Ectodermal cell (in vitro differentiated cells): ENCODE measurements around the gene ZFAND3.

ENCODE experiments used
- H3K27ac ChIP-seq: 2 replicates; pipeline ENCODE4 v1.7.0; 2013; ENCODE audit warnings: mild to moderate bottlenecking, low read depth, low read length; ENCODE audit not compliant: insufficient read depth, poor library complexity, severe bottlenecking
- H3K27me3 ChIP-seq: 2 replicates; pipeline ENCODE4 v1.7.0; 2013; ENCODE audit warnings: mild to moderate bottlenecking, low read length; ENCODE audit not compliant: insufficient read depth, control insufficient read depth, poor library complexity, severe bottlenecking
- H3K36me3 ChIP-seq: one replicate; pipeline ENCODE4 v1.7.0; 2013; ENCODE audit warnings: low read length; ENCODE audit not compliant: control insufficient read depth, insufficient read depth
- H3K4me1 ChIP-seq: one replicate; pipeline ENCODE4 v1.7.0; 2013; ENCODE audit warnings: low read length; ENCODE audit not compliant: control insufficient read depth, insufficient read depth
- H3K4me3 ChIP-seq: 2 replicates; pipeline ENCODE4 v1.7.0; 2013; ENCODE audit warnings: low read depth, low read length, control low read depth; ENCODE audit not compliant: insufficient read depth
- H3K9me3 ChIP-seq: 2 replicates; pipeline ENCODE4 v1.7.0; 2013; ENCODE audit warnings: mild to moderate bottlenecking, low read length, moderate library complexity; ENCODE audit not compliant: control insufficient read depth
- WGBS, 2 experiments: methylation state at CpG; one replicate each; pipeline ENCODE4 v1.1.7; 2013; ENCODE audit warnings: missing lambda C conversion rate in 2 of 2; 5-methylcytosine and 5-hydroxymethylcytosine counted together

The ZFAND3 gene

GRCh38 chr6:37979392-37980221 is 160.1 kb downstream of the ZFAND3 start:
- H3K27me3 ChIP-seq = no peaks in the 10 kb centered on the region
- H3K4me1 ChIP-seq = peaks cover 5% of the 10 kb centered on the region
- WGBS, 2 experiments = 74 to 75% methylated on average over 5 of the region's 5 CpGs
- no peak overlapping the region for H3K4me3 ChIP-seq
- peaks cover 3% of the 10 kb centered on the region for H3K9me3 ChIP-seq
- no peak overlapping the region for H3K27ac ChIP-seq
- H3K36me3 ChIP-seq = no peaks in the 10 kb centered on the region

- Histone ChIP-seq H3K27ac (no peak overlapping the region), H3K4me1 (peaks cover 5% of the 10 kb centered on the region), H3K27me3 (no peaks in the 10 kb centered on the region), H3K9me3 (peaks cover 3% of the 10 kb centered on the region), H3K4me3 (no peak overlapping the region), H3K36me3 (no peaks in the 10 kb centered on the region)
- 82 to 98% methylated on average over 1 of the region's 1 CpG for WGBS, 2 experiments
Observed at GRCh38 chr6:37980222-37980595, 160.7 kb downstream of the ZFAND3 start.

GRCh38 chr6:37981626-37982025 is 162.1 kb downstream of the ZFAND3 start:
- Histone ChIP-seq H3K9me3 (no peaks in the 10 kb centered on the region), H3K27me3 (no peaks in the 10 kb centered on the region), H3K4me3 (no peak overlapping the region), H3K27ac (no peak overlapping the region), H3K4me1 (peaks cover 5% of the 10 kb centered on the region), H3K36me3 (no peaks in the 10 kb centered on the region)
- 92 to 93% methylated on average over 2 of the region's 2 CpGs for WGBS, 2 experiments

- no peaks in the 10 kb centered on the region for H3K9me3 ChIP-seq
- H3K4me1 ChIP-seq = peaks cover 5% of the 10 kb centered on the region
- 100% methylated on average over 1 of the region's 3 CpGs; no CpG with 5 or more reads in 1 of the 2 experiments for WGBS, 2 experiments
- H3K4me3 ChIP-seq = no peak overlapping the region
- H3K27ac ChIP-seq = no peak overlapping the region
- H3K36me3 ChIP-seq = no peaks in the 10 kb centered on the region
- no peaks in the 10 kb centered on the region for H3K27me3 ChIP-seq
Observed at GRCh38 chr6:37982317-37982716, 162.8 kb downstream of the ZFAND3 start.

- H3K9me3 ChIP-seq = no peaks in the 10 kb centered on the region
- peaks cover 18% of the 10 kb centered on the region for H3K4me1 ChIP-seq
- no peak overlapping the region for H3K27ac ChIP-seq
- no peaks in the 10 kb centered on the region for H3K27me3 ChIP-seq
- no peaks in the 10 kb centered on the region for H3K36me3 ChIP-seq
- no peak overlapping the region for H3K4me3 ChIP-seq
- 93 to 98% methylated on average over 2 to 3 of the region's 3 CpGs for WGBS, 2 experiments
Observed at GRCh38 chr6:37983720-37984501, 164.4 kb downstream of the ZFAND3 start.

- 93 to 100% methylated on average over 2 of the region's 2 CpGs for WGBS, 2 experiments
- peaks cover 19% of the 10 kb centered on the region for H3K4me1 ChIP-seq
- no peak overlapping the region for H3K27ac ChIP-seq
- H3K36me3 ChIP-seq = no peaks in the 10 kb centered on the region
- no peaks in the 10 kb centered on the region for H3K9me3 ChIP-seq
- H3K27me3 ChIP-seq = no peaks in the 10 kb centered on the region
- H3K4me3 ChIP-seq = no peak overlapping the region
Observed at GRCh38 chr6:37984578-37984977, 165.1 kb downstream of the ZFAND3 start.

- no peaks in the 10 kb centered on the region for H3K9me3 ChIP-seq
- H3K4me3 ChIP-seq = no peak overlapping the region
- no peak overlapping the region for H3K27ac ChIP-seq
- H3K36me3 ChIP-seq = no peaks in the 10 kb centered on the region
- H3K27me3 ChIP-seq = no peaks in the 10 kb centered on the region
- 85 to 89% methylated on average over 7 of the region's 7 CpGs for WGBS, 2 experiments
- peaks cover 20% of the 10 kb centered on the region for H3K4me1 ChIP-seq
Observed at GRCh38 chr6:37985355-37985754, 165.8 kb downstream of the ZFAND3 start.

GRCh38 chr6:37987018-37987417 is 167.5 kb downstream of the ZFAND3 start:
- Histone ChIP-seq H3K4me3 (no peak overlapping the region), H3K27me3 (no peaks in the 10 kb centered on the region), H3K9me3 (no peaks in the 10 kb centered on the region), H3K4me1 (peaks cover 34% of the 10 kb centered on the region), H3K27ac (no peak overlapping the region), H3K36me3 (no peaks in the 10 kb centered on the region)
- WGBS, 2 experiments = 100% methylated on average over 1 of the region's 1 CpG

- no peak overlapping the region for H3K27ac ChIP-seq
- no peaks in the 10 kb centered on the region for H3K36me3 ChIP-seq
- WGBS, 2 experiments = 75 to 96% methylated on average over 1 to 2 of the region's 2 CpGs
- H3K4me3 ChIP-seq = no peak overlapping the region
- no peaks in the 10 kb centered on the region for H3K27me3 ChIP-seq
- no peaks in the 10 kb centered on the region for H3K9me3 ChIP-seq
- H3K4me1 ChIP-seq = peaks cover 35% of the 10 kb centered on the region
Observed at GRCh38 chr6:37987559-37987958, 168.0 kb downstream of the ZFAND3 start.

GRCh38 chr6:37988127-37988526 is 168.6 kb downstream of the ZFAND3 start:
- H3K36me3 ChIP-seq = no peaks in the 10 kb centered on the region
- no peak overlapping the region for H3K4me3 ChIP-seq
- no peak overlapping the region for H3K27ac ChIP-seq
- H3K9me3 ChIP-seq = no peaks in the 10 kb centered on the region
- H3K4me1 ChIP-seq = peaks cover 35% of the 10 kb centered on the region
- 73 to 86% methylated on average over 2 of the region's 2 CpGs for WGBS, 2 experiments
- no peaks in the 10 kb centered on the region for H3K27me3 ChIP-seq
